Renal cortical epithelial cell (primary cell): Measurements from ENCODE around the gene PARN. TPM values are rescaled to one million over a fixed set of nuclear protein-coding genes. Genes with fewer than 3 reads are reported as not detected.
A peak's percentile ranks its signal among the peaks of the same experiment; 100 is the strongest.

Source experiments
- DNase-seq: peaks from one replicate; pipeline ENCODE4 v3.0.0-alpha.2; 2011; ENCODE audit warnings: low read depth
- total RNA-seq: library from RNA; depleted of rRNA; stranded (reverse); fragments of >200 nt; gene quantifications from 2 replicates; pipeline ENCODE4 v1.2.3, GENCODE V29; 2014

Gene PARN
- total RNA-seq, 1 donor from 2014 or later = 34.7 TPM

DNA sequence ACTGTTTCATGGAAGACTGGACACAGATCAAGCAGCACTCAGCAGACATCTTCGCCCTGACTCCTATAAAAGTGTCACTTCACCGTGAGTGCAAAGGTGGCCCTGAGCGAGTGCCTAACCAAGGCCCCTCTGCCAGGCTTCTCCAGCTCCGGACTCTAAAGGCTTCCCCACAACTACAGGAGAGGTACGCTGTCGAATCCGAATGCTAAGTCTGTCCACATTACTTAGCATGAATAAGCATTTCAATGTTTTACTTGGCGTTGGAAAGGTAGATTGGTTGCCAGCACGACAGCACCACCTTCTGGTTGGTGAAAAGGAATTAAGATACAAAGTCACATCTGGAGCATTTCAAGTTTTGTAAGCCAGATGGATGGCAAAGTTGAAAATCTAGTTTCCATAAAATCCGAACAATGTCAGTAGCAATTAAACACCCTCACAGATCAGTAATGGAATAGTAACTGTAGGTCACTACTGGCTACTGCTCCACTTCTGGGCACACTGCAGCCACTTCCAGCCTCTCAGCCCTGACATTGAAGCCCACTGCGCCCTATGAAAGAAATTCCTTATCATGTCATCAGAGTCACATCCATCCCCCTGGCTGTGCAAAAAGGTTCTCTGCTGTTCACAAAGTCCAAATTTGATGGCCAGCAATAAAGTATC, 100.9 kb downstream of the PARN start:
- peak; percentile 90 for DNase-seq

DNA sequence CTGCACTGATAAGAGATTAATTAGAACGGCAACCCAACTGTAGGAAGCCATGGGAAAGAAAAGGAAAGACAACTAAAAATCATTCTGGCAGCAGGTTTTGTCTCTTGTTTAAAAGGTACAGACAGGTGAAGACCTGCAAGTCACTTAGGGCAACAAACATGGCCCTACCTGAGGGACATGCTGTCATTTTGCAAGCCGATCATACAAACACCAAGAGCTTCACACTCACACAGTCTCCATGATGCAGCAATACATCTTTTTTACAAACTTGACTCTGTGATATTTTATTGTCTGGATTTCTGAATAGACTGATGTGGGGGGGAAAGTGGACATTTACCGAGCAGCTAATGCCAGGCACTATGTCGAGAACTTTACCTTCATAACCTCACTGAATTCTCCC, 101.8 kb downstream of the PARN start:
- no peak for DNase-seq

- peak; percentile 65 for DNase-seq
Measured at GRCh38 chr16:14527411-14528044, 102.5 kb downstream of the PARN start.

DNA sequence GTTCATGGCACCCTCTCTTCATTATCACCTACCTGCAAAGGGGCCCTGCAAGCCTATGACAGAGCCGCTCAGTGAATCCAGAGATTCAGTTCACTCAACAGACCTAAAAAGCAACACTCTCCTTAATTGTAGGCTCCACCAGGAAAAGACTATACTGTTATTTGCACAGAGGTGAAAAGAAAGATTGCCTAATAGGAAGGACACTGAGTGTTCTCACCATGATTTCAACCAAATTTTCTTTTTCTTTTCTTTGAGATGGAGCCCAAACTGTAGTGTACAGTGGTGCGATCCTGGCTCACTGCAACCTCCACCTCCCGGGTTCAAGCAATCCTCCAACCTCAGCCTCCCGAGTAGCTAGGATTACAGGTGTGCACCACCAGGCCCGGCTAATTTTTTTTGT, 104.5 kb downstream of the PARN start:
- DNase-seq = no peak

GRCh38 chr16:14524979-14525378, 105.1 kb downstream of the PARN start:
- DNase-seq = no peak

- DNase-seq = no peak
Measured at GRCh38 chr16:14523632-14524031, 106.4 kb downstream of the PARN start.

DNA sequence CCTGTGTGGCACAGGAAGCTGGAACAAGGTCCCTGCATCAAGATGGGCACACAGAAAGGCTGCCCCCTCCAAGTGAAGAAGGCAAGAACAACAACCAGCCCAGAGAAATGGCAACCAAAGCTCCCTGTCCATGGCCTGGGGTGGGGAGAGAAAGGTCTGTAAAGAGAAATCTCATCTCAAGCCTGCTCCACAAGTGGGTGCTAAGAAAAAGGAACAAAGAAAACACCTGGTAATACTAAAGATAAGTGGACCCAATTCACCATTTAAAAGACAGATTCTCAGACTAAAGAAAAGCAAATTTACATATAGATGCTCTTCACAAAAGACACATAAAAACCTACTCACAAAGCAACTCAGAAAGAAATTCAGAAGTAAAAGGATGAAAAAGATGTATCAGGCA, 107.4 kb downstream of the PARN start:
- DNase-seq = no peak

GRCh38 chr16:14520753-14521152, 109.3 kb downstream of the PARN start:
- DNase-seq = no peak

DNA sequence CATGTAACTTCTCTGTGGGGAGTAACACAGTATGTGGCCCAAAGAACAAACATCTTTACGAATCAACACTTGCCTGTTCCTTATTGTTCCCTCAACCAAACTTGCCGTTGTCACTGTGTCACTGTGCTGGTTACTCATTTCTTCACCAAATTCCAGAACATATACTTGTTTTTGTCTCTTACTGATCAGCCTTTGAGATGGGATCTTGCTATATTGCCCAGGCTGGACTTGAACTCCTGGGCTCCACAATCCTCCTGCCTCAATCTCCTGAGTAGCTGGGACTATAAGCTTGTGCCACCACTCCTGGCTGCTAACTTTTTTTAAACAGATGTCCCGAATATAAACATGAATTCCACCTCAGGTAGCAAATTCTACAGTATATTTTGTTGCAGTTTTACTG, 115.1 kb downstream of the PARN start:
- DNase-seq = no peak

GRCh38 chr16:14513389-14514107, 116.5 kb downstream of the PARN start:
- DNase-seq = no peak

DNA sequence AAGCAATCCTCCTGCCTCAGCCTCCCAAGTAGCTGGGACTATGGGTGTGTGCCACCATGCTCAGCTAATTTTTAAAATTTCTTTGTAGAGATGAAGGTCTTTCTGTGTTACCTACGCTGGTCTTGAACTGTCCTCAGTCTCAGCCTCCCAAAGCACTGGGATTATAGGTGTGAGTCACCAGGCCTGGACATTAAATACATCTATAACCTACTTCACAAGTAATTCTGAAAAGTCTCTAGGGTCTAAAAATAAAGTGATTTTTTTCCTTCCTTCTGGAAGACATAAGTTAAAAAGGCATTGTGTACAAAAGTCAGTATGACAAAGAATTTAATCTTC, 118.3 kb downstream of the PARN start:
- DNase-seq = no peak

DNA sequence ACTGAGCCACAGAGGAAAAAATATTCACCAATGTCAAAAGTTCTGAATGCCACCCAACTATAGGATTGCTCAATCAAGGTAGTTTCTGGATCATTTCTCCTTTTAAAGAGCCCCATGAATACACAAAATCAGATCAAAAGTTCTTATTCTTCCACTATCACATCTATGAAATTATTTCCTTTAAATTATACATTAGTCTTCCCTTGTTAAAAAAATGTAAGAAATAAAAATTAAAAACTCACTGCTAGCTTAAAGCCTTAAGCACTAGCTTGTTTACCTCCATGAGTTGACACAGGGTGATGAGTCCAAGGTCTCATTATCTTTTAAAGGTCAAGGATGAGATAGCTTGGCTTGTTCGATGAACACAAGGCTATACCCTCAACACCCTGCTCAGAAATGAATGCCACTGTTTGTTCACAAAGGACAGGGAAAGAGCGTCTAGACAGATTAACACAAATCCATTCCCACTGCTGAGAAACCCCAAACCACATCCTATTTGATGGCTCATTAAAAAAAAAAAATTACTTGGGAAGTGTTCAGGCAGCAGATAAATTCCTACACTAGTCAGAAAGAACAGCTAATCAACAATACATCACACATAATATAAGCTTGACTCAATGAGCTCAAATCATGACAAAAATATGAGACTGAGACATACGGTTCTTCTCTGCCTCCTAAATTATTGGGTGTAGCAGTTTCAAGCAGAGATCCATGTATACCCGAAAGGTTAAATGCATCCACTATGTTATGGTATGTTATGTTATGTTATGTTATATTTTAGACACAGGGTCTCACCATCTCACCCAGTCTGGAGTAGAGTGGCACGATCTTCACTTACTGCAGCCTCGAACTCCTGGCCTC, 118.9 kb downstream of the PARN start:
- peak; percentile 89 for DNase-seq

DNA sequence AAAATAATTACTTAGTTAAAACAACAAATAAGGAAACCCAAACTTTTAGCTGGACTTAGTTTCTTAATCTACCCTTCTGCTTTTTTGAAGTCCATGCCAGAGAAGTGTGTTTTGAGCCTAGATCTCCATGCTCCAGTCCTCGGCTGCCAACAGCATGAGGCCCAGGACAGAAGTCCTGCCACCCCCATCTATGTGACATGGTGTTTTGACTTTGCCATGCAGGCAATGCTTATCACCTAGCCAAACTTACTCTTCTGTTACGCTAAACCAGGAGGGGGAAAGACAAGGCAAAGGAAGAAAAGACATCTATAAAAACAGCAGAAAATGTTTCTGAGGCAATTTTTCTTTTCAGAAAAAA, 119.5 kb downstream of the PARN start:
- no peak for DNase-seq

- DNase-seq = no peak
Measured at GRCh38 chr16:14509675-14510132, 120.4 kb downstream of the PARN start.

GRCh38 chr16:14509055-14509454, 121.0 kb downstream of the PARN start:
- peak; percentile 75 for DNase-seq

GRCh38 chr16:14505846-14506245, 124.2 kb downstream of the PARN start:
- peak; percentile 81 for DNase-seq

GRCh38 chr16:14502932-14503741, 126.9 kb downstream of the PARN start:
- DNase-seq = peak; percentile 95

- no peak for DNase-seq
Measured at GRCh38 chr16:14502256-14502875, 127.7 kb downstream of the PARN start.

DNA sequence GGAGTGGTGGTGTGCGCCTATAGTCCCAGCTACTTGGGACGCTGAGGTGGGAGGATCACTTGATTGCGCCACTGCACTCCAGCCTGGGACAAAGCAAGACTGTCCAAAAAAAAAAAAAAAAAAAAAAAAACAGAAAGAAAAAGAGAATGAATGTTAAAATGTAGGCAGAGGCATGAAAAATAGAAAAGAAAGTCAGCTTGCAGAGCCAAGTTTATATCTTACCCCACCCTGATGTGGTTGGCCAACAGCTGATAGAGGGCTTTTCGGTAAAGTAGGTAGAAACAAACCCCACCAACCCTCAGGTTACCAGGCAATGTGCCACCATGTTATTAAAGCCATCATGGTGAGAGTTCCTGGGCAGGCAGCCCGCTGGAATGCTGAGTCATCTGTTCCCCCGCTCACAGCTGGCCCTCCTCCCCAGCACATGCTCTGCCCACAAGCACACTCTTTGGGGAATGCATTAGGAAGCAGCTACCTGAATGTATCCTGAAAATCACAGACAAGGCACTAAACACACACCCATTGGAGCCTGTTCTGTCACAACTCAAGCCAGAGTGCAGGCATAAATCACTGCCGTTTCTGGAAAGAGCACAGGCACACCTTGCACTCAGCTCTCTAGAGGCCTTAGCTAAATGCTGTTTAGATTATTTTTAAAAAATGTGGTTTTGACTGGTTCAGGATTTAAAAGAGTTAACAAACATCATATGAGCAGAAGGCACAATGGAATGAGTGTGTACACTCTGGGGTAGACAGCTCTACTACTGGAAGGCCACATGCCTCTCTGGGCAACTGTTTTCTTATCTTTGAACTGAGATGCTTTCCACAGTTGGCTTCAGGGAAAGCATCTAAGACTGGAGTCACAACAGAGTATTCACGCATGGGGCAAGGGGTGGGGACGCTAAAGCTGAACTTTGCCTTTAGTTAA, 128.5 kb downstream of the PARN start:
- DNase-seq = peak; percentile 97

DNA sequence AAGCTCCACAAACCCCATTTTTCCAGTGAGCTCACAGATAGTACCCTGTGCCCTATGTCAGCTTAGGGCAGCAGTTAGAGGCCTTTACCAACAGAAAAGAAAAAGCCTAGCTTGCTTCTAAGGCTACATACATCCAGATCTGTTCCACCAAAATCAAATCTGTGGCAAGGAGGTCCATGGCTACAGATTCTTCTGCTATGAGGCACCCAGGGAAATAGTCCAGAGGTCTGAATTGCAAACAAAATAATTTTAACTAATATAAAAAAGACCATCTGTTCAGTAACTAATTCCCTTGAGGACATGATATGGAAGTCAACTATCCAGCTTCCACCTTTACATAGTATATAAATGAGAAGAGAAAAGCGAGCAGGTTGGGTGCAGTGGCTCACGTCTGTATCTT, 129.3 kb downstream of the PARN start:
- DNase-seq = no peak
